22Rv1 (cell line): ENCODE measurements around the gene NPR3.

Experiments used
- ZFX ChIP-seq: fragments of 450-650 bp; IDR thresholded peaks from 2 replicates; pipeline ENCODE4 v1.6.1; 2017; ENCODE audit warnings: antibody characterized with exemption, borderline replicate concordance
- TF ChIP-seq, protein P1 (sequence below): fragments of 450-650 bp; IDR thresholded peaks from 2 replicates; pipeline ENCODE4 v1.5.1; 2017; ENCODE audit warnings: mild to moderate bottlenecking

DNA sequence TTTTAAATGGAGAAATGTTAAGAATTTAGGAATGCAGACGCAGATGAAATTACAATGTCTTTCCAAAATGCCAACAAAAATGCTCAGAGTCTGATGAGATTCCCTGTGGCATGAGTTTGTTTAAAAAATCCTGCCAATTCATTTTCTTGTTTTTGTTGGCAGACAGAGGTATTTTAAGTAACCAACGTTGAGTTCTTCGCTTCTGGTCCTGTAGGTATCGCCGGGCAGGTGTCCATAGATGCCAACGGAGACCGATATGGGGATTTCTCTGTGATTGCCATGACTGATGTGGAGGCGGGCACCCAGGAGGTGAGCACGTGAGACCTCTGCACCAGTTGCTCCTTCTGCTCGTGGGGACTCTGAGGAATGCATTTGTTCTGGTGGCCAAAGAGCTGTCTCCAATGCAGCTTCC lies 69.4 kb downstream of the NPR3 start:
- TF ChIP-seq ZFX = no peak
- TF ChIP-seq, protein P1, sequence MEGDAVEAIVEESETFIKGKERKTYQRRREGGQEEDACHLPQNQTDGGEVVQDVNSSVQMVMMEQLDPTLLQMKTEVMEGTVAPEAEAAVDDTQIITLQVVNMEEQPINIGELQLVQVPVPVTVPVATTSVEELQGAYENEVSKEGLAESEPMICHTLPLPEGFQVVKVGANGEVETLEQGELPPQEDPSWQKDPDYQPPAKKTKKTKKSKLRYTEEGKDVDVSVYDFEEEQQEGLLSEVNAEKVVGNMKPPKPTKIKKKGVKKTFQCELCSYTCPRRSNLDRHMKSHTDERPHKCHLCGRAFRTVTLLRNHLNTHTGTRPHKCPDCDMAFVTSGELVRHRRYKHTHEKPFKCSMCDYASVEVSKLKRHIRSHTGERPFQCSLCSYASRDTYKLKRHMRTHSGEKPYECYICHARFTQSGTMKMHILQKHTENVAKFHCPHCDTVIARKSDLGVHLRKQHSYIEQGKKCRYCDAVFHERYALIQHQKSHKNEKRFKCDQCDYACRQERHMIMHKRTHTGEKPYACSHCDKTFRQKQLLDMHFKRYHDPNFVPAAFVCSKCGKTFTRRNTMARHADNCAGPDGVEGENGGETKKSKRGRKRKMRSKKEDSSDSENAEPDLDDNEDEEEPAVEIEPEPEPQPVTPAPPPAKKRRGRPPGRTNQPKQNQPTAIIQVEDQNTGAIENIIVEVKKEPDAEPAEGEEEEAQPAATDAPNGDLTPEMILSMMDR = no peak
